Hematopoietic multipotent progenitor cell treated with erythropoietin and hydrocortisone succinate and interleukin-3 and kit ligand, for 15 days (in vitro differentiated cells): ENCODE results near the gene RNF213.

ENCODE experiments used
- DNase-seq: peaks from one replicate; pipeline ENCODE4 v3.0.0-alpha.2; 2015; ENCODE audit warnings: low spot score

The RNF213 gene

GRCh38 chr17:80352216-80352895 is 91.7 kb downstream of the RNF213 start:
- no peak for DNase-seq

GRCh38 chr17:80352991-80353665 is 92.5 kb downstream of the RNF213 start:
- DNase-seq: no peak

GRCh38 chr17:80353718-80354275 is 93.1 kb downstream of the RNF213 start:
- DNase-seq: no peak

GRCh38 chr17:80354336-80354735 is 93.7 kb downstream of the RNF213 start:
- no peak for DNase-seq

GRCh38 chr17:80356231-80356856 is 95.7 kb downstream of the RNF213 start:
- no peak for DNase-seq

- no peak for DNase-seq
Observed at GRCh38 chr17:80358131-80358530, 97.5 kb downstream of the RNF213 start.

GRCh38 chr17:80358861-80359260 is 98.2 kb downstream of the RNF213 start:
- DNase-seq: no peak

- no peak for DNase-seq
Observed at GRCh38 chr17:80359422-80360110, 98.9 kb downstream of the RNF213 start.

- no peak for DNase-seq
Observed at GRCh38 chr17:80360396-80360795, 99.7 kb downstream of the RNF213 start.

GRCh38 chr17:80361495-80362220 is 101.0 kb downstream of the RNF213 start:
- DNase-seq: peak; percentile 35

GRCh38 chr17:80362428-80363119 is 101.9 kb downstream of the RNF213 start:
- DNase-seq: peak; percentile 15

GRCh38 chr17:80363120-80363515 is 102.5 kb downstream of the RNF213 start:
- DNase-seq: no peak

- DNase-seq: no peak
Observed at GRCh38 chr17:80363518-80364090, 103.0 kb downstream of the RNF213 start.

GRCh38 chr17:80364091-80364691 is 103.5 kb downstream of the RNF213 start:
- DNase-seq: peak; percentile 21

GRCh38 chr17:80365001-80365965 is 104.6 kb downstream of the RNF213 start:
- no peak for DNase-seq

GRCh38 chr17:80365983-80366382 is 105.3 kb downstream of the RNF213 start:
- no peak for DNase-seq

- no peak for DNase-seq
Observed at GRCh38 chr17:80367503-80367902, 106.9 kb downstream of the RNF213 start.

- DNase-seq: no peak
Observed at GRCh38 chr17:80371196-80371595, 110.5 kb downstream of the RNF213 start.

GRCh38 chr17:80372456-80372855 is 111.8 kb downstream of the RNF213 start:
- DNase-seq: no peak
